Prostate gland (tissue), 2 donors: ENCODE measurements around the gene FAM184B. TPM values are rescaled to one million over a fixed set of nuclear protein-coding genes. Genes with fewer than 3 reads are reported as not detected.
A peak's percentile ranks its signal among the peaks of the same experiment; 100 is the strongest.

ENCODE experiments used
- DNase-seq: peaks from one replicate; pipeline ENCODE4 v3.0.0-alpha.2; 2019; ENCODE audit warnings: low spot score
- H3K27ac ChIP-seq, 2 donors: fragments of 200-600 bp; sonication (generic); 2 replicates each; pipeline ENCODE4 v1.5.1; 2017 to 2019
- H3K27me3 ChIP-seq: fragments of 200-600 bp; sonication (generic); replicated peaks from 2 replicates; pipeline ENCODE4 v1.5.1; 2019; ENCODE audit not compliant: insufficient read depth
- H3K36me3 ChIP-seq, 2 donors: fragments of 200-600 bp; sonication (generic); 1 replicate in 1 of 2; 2 replicates in 1 of 2; pipeline versions ENCODE4 v1.5.1 to v1.8.1; 2017 to 2019
- H3K4me1 ChIP-seq: fragments of 200-600 bp; sonication (generic); replicated peaks from 2 replicates; pipeline ENCODE4 v1.5.1; 2019
- H3K4me3 ChIP-seq, 2 donors: fragments of 200-600 bp; sonication (generic); 2 replicates each; pipeline ENCODE4 v1.5.1; 2017 to 2019
- H3K9me3 ChIP-seq: fragments of 200-600 bp; sonication (generic); 2 replicates; pipeline ENCODE4 v1.5.1; 2017
- CTCF ChIP-seq, 4 experiments: fragments of 200-600 bp in 2 of 4; fragments of 450-650 bp in 2 of 4; sonication (generic) in 2 of 4; IDR thresholded peaks; 1 replicate in 3 of 4; 2 replicates in 1 of 4; pipeline ENCODE4 v1.5.1; 2016 to 2019; ENCODE audit warnings: antibody characterized with exemption in 4 of 4, mild to moderate bottlenecking in 2 of 4, moderate library complexity in 2 of 4
- POLR2A ChIP-seq: fragments of 450-650 bp; IDR thresholded peaks from one replicate; pipeline ENCODE4 v1.6.1; 2016; ENCODE audit warnings: antibody characterized with exemption, mild to moderate bottlenecking
- POLR2AphosphoS5 ChIP-seq: sonication (generic); formaldehyde crosslinking; IDR thresholded peaks from one replicate; pipeline ENCODE4 v1.6.1; 2017; ENCODE audit warnings: antibody characterized with exemption
- WGBS: methylation state at CpG from one replicate; pipeline ENCODE4 v1.1.5; 2018; 5-methylcytosine and 5-hydroxymethylcytosine counted together
- intact Hi-C: fragments of 100-400 bp; cut with DNase I; formaldehyde crosslinking; loops from one replicate; pipeline ENCODE4 v1.14.2; 2022
- total RNA-seq, 2 donors: library from RNA; depleted of rRNA; stranded (reverse); fragments of >200 nt; gene quantifications; one replicate each; pipeline ENCODE4 v1.1.0, GENCODE V29; 2016

The FAM184B gene
- total RNA-seq, 2 donors from 2014 or later: 0.09 to 0.34 TPM

GRCh38 chr4:17788956-17789355, 7.5 kb upstream of the FAM184B start:
- no peaks in the 10 kb centered on the region for H3K27me3 ChIP-seq
- H3K9me3 ChIP-seq: no peaks in the 10 kb centered on the region
- H3K4me1 ChIP-seq: no peaks in the 10 kb centered on the region
- intact Hi-C loops: no loop called here
- no peak overlapping the region for H3K27ac ChIP-seq
- no peak for DNase-seq
- TF ChIP-seq POLR2AphosphoS5 (no peak), POLR2A (no peak), CTCF (IDR thresholded peaks at IDR 0.05) (no peak)
- no peak overlapping the region for H3K4me3 ChIP-seq
- H3K36me3 ChIP-seq: no peaks in the 10 kb centered on the region

DNA sequence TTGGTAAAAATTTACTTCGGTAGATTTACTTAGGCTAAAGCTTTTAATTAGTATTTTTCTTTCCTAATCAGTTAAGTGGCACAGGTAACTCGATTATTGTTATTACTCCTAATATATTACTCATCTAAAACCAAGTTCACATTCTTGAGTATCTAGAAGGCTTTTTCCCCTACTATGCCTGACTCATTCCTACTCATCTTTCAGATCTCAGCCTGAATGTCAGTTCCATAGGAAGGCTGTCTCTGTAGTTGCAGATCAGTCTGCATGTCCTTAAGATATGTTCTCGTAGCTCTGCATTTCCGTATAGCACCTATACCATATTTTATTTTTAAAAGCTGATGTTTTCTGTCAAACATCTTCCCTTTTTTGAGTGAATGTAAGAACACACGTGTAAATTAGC, 5.9 kb upstream of the FAM184B start:
- no peaks in the 10 kb centered on the region for H3K36me3 ChIP-seq
- H3K27me3 ChIP-seq: no peaks in the 10 kb centered on the region
- WGBS: 85% methylated on average over 5 of the region's 5 CpGs
- TF ChIP-seq CTCF (IDR thresholded peaks at IDR 0.05) (no peak), POLR2A (no peak), POLR2AphosphoS5 (no peak)
- intact Hi-C loops: no loop called here
- DNase-seq: no peak
- no peaks in the 10 kb centered on the region for H3K4me1 ChIP-seq
- no peaks in the 10 kb centered on the region for H3K9me3 ChIP-seq
- no peak overlapping the region for H3K27ac ChIP-seq
- H3K4me3 ChIP-seq: no peak overlapping the region

- H3K4me1 ChIP-seq: no peaks in the 10 kb centered on the region
- no peaks in the 10 kb centered on the region for H3K9me3 ChIP-seq
- no peak overlapping the region for H3K27ac ChIP-seq
- no peaks in the 10 kb centered on the region for H3K36me3 ChIP-seq
- DNase-seq: no peak
- 60% methylated on average over 5 of the region's 5 CpGs for WGBS
- no peak overlapping the region for H3K4me3 ChIP-seq
- H3K27me3 ChIP-seq: no peaks in the 10 kb centered on the region
- TF ChIP-seq POLR2A (no peak), CTCF (IDR thresholded peaks at IDR 0.05) (no peak), POLR2AphosphoS5 (no peak)
- intact Hi-C loops: no loop called here
Observed at GRCh38 chr4:17786567-17786966, 5.1 kb upstream of the FAM184B start.

DNA sequence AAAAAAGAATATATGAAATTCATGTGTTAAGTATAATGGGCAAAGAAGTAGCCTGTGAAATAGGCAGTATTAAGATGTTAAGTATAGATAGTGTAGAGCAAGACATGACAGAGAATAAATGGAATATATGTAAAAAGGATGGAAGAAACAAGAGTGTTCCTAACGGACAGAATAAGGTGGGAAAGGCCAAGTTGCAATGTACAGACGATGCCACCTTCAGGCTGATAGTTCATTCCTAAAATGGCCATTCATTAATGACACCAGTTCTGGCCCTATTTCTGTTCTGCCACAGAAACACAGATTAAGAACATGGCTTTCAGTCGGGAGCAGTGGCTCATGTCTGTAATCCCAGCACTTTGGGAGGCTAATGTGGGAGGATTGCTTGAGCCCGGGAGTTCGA, 4.4 kb upstream of the FAM184B start:
- intact Hi-C loops: no loop called here
- 68% methylated on average over 5 of the region's 5 CpGs for WGBS
- Histone ChIP-seq H3K27me3 (no peaks in the 10 kb centered on the region), H3K4me3 (no peak overlapping the region), H3K4me1 (peaks cover 5% of the 10 kb centered on the region), H3K36me3 (no peaks in the 10 kb centered on the region), H3K9me3 (no peaks in the 10 kb centered on the region), H3K27ac (no peak overlapping the region)
- DNase-seq: no peak
- no peak for TF ChIP-seq POLR2A
- TF ChIP-seq CTCF (IDR thresholded peaks at IDR 0.05): no peak
- TF ChIP-seq POLR2AphosphoS5: no peak

- whole genome bisulfite sequencing: 2% methylated on average over 31 of the region's 31 CpGs
- intact Hi-C loops: no loop called here
Observed at GRCh38 chr4:17780501-17781299, 721 bp downstream of the FAM184B start.

More at GRCh38 chr4:17780501-17781299, 721 bp downstream of the FAM184B start:
- Histone ChIP-seq H3K27me3 (no peaks in the 10 kb centered on the region), H3K27ac (no peak overlapping the region), H3K4me1 (peaks cover 5% of the 10 kb centered on the region), H3K9me3 (no peaks in the 10 kb centered on the region), H3K36me3 (no peaks in the 10 kb centered on the region), H3K4me3 (peak overlapping the region; percentile 15 to 23)
- TF ChIP-seq POLR2A (no peak), POLR2AphosphoS5 (peak; percentile 40)
- no peak for DNase-seq
